Measurements from ENCODE around the gene TAF1A.
"Not testable (repeated sequence)": the region's sequence is repeated elsewhere in the genome, so short reads cannot be mapped to it uniquely, and the experiment has no call there.

TAF1A gene

GRCh38 chr1:222589462-222590302, at the start of gene TAF1A:
Gene TAF1A, minus strand, starts transcription at chr1:222589933.
- peak; percentile 76 for DNase-seq (ENCODE audit: low spot score)

DNA sequence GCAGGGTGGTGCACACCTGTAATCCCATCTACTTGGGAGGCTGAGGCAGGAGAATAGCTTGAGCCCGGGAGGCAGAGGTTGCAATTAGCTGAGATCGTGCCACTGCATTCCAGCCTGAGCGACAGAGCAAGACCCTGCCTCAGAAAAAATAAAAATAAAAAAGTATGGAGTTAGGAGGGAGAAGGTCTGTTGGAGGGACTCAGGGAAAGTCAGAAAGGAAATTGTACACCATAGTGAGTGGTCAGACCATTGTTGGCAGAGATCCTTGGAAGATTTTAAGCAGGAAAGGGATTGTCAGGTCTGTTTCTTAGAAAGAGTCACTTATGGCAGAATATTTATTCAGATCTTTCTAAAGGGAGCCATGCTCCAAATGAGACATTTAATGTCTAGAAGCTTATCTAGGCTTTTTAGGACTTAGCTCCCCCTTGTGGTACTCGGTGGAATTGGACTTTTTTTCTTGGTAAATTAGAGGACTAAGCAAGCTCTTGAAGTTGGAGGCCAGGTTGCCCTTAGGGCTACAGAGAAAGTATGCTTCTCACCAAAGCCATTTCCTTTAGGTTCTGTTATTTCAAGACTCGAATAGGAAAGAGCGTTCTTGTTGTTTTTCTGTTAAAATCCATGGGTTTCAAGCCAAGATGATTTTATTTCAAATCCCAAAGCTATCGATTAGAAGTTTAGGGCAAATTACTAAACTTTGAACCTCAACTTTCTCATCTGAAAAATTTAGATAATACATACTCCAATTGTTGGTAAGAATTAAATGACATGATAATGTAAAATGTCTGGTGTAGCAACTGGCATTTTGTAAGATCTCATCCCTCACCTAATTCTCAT, 44.7 kb upstream of the TAF1A start:
- DNase-seq (ENCODE audit: low spot score), result peak; percentile 24

DNA sequence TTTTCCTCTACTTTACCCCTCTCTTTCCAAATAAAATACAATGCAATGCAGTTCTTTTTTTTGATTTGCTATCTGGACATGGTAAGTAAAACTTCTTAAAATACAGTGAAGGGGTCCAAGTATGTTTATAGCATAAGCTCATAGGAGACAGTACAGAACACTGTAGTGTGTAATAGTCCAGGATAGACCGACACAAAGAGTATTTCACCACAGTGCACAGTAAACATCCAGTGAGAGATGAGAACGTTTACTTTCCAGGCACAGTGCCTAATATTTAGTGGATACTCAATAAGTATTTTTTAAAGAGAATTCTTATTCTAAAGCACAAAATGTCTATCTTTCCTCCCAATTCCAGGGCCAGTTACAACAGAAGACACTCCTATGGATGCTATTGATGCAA, 43.0 kb upstream of the TAF1A start:
- DNase-seq (ENCODE audit: low spot score), result no peak

DNA sequence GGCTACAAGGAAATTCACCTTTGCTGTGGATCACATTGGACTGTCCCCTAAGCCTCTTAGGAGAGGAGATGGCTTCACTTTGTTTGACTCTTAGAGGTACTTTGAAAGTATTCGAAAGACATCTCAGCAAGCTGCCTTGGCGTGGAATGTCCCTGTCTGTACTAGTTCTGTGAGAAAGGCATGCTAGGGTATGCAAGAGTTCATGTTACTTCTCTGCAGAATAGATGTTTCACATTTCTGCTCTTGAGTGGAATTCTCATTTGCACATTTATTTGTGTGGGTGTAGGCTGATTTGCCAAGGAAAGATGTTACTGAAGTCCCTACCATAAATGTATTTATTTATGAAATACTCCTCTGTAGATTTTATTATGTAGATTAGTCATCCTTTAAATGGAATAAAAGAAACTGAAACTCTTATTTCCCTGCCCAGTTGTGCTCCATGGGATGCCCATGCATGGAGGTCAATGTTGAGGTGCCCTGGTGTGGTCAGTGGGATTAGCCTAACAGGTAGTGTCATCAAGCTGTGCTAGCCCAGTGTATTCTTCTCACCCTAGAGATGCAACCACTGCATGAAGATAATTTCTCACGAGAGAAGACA, 42.0 kb upstream of the TAF1A start:
- DNase-seq (ENCODE audit: low spot score), result no peak

- no peak for DNase-seq (ENCODE audit: low spot score)
Measured at GRCh38 chr1:222629921-222630535, 40.3 kb upstream of the TAF1A start.

DNA sequence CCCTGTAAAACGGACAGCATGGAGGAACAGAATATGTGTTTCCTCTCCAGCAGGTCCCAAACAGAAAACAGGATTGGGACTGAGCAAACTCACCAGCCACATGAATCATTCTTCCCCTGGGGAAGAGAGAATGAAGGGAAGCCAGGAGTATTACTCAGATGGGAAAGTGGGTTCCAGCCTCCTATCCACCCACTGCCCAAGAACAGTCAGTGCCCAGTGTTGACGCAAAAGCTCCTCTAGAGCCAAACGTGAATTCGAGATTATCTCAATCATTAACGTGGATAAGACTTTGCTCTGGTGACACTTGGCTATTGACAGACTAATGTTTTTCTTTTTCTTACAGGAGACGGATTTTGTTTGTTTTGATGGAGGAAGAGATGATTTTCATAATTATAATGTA, 37.5 kb upstream of the TAF1A start:
- peak; percentile 24 for DNase-seq (ENCODE audit: low spot score)

GRCh38 chr1:222624214-222624613, 34.5 kb upstream of the TAF1A start:
- DNase-seq (ENCODE audit: low spot score), result no peak

DNA sequence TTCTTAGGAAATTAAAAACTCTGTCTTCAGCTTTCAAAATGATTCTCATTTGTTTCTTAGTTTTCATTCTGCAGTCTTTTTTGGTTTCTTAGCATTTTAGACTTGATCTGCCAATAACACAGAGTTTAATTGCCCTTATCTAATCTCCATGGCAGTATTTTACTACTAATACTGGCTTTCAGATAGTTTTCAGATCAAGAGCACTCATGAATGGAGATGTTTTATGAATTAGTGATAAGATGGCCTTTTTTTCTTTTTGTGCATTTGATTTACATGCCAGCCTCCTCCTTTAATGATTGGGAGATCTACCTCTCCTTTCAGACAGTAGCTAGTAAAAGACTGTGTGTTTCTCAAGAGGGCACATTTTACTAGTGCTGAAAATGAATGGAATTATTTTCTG, 33.7 kb upstream of the TAF1A start:
- no peak for DNase-seq (ENCODE audit: low spot score)

DNA sequence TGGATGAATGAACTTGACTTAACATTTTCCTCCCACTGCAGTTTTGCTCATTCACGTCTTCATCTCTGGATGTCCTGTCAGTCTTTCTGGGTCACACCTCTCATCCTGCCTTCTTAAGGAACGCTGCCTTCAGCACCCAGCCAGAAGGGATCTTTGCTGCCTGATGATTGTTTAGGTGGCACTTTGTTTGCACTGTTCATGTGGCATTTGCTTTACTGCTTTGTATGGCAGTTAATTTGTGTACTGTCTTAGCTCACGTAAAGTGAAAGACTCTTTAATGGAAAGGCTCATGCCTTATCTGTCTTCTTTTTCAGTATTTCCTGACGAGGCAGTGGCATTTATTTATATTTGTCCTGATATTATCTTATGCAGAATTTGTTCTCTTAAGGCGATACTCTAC, 33.0 kb upstream of the TAF1A start:
- no peak for DNase-seq (ENCODE audit: low spot score)

DNA sequence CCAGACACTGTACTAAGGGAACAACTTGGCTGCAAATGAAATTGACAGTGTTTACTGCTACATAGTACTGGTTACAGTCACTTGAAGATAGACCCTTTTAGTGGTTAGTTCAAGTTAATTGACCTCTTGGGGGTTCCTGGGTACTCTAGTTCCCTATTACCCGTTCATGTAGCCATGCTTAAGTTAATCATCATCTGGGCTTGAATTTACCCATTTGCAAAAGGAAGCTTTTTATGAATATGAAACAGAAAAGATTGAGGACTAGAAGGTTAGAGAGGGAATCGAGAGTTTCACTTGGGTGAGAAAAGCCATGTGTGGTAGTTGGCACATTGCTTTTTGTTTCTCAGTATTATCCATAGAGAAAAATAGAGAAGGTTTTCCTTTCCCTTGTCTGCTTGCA, 30.8 kb upstream of the TAF1A start:
- DNase-seq (ENCODE audit: low spot score), result no peak

- DNase-seq (ENCODE audit: low spot score), result peak; percentile 26
Measured at GRCh38 chr1:222618880-222619596, 29.3 kb upstream of the TAF1A start.

DNA sequence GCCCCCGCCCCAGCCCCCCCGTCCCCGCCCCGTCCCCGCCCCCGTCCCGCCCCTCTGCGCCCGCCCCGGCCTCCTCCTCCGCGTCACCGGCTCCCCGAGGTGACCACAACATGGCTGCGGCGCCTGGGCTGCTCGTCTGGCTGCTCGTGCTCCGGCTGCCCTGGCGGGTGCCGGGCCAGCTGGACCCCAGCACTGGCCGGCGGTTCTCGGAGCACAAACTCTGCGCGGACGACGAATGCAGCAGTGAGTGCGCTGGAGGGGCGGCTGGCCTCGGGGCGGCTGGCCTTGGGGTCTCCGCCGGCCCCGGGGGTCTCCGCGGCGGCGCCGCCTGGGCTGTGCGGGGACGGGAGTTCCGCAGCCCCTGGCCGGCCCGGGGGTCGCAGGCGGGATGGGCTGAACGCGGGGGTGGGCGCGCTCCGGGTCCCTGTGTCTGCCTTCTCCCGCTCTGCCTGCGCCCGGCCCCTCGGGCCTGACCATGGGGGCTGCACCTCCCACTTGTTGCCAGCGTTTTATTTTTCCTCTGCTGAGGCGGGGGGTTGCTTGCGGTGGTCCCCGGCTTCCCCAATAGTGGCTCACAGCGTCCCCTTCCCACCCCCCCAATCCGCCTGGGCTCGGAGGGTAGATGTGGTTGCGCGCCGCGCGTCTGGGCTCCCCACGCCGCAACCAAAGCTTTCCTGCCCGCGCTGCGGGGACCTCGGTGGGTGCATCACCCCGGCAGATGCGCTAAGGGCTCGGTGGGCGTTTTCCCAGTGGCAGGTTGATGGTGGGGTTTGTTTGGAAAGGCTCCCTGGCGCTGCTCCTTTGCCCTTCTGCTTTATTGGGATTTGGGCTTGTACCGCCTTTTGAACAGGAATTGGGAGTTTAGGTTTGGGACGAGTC, 28.5 kb upstream of the TAF1A start, which contains the start of gene MIA3:
TSS of gene MIA3 (plus strand) at position 97 of the 879 bp plus-strand sequence. CDS start at position 111, 14 bp downstream.
- DNase-seq (ENCODE audit: low spot score), result peak; percentile 87

DNA sequence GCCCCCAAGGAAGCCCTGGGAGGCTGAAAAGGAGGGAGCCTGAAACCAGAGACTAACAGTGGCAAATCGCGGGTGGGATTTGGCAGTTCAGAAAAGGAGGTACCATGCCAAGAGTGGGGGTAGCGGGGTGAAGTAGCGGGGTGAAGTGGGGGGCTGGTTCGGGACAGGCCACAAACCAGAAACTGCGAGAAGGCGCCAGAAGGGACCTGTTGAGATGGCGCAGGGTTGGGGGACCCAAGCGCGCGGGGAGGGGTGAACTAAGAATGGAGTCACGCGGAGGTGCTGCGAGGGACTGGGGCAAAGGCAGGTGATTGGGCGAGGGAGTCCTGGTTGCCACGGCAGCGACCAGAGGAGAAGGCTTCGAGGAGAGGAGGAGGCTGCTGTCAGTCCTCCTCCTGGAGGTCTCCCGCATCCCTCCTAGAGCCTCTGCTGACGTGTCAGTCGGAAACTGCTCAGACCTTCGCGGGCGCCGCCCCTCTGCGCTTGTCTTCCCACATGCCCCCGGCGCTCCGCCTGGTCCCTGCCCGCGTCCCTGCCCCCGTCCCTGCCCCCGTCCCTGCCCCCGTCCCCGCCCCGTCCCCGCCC, 27.7 kb upstream of the TAF1A start:
- DNase-seq (ENCODE audit: low spot score), result peak; percentile 89

DNA sequence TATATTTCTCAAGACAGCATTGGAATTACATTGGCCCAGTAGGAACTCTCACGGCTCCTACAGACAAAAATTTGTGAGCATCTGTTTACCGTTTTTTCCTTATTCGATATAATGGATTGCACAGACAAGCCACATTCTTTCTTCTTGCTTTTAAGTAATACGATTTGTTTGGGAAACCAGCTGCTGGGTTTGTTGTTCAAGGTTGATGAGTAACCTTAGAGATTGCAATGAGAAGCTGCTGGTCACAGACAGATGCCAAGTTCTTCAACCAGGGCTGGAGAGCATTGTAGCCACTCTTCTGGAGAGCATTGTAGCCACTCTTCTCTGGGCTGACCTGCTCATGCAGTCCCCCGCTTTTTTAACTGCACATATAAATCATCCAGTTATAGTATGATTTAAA, 26.8 kb upstream of the TAF1A start:
- DNase-seq (ENCODE audit: low spot score), result peak; percentile 53

DNA sequence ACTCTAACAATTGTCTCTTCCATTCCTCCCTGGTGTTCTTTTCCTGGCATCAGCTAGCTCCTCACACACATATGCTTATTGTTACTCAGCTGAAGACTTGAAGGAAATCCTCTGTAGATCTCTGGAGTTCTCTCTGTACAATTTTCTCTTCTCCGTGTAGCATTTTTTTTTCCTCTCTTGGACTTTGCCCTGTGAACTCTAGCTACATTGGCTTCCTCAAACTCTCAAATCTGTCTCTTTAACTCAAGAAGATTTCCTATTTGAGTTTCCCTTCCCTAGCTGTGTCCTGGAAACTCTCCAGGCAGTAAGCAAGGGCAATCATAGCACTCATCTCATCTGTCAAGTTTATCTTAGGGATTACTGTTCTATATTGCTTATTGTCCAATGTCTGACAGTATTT, 23.9 kb upstream of the TAF1A start:
- no peak for DNase-seq (ENCODE audit: low spot score)

GRCh38 chr1:222610728-222611127, 21.0 kb upstream of the TAF1A start:
- no peak for DNase-seq (ENCODE audit: low spot score)

DNA sequence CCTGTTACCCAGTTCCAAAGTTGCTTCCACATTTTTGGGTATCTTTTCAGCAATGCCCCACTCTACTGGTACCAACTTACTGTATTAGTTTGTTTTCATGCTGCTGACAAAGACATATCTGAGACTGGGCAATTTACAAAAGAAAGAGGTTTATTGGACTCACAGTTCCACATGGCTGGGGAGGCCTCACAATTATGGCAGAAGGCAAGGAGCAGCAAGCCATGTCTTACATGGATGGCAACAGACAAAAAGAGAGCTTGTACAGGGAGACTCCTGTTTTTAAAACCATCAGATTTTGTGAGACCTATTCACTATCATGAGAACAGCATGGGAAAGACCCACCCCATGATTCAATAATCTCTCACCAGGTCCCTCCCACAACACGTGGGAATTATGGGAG, 19.4 kb upstream of the TAF1A start:
- DNase-seq (ENCODE audit: low spot score), result not testable (repeated sequence)

GRCh38 chr1:222606757-222607156, 17.0 kb upstream of the TAF1A start:
- DNase-seq (ENCODE audit: low spot score), result no peak

DNA sequence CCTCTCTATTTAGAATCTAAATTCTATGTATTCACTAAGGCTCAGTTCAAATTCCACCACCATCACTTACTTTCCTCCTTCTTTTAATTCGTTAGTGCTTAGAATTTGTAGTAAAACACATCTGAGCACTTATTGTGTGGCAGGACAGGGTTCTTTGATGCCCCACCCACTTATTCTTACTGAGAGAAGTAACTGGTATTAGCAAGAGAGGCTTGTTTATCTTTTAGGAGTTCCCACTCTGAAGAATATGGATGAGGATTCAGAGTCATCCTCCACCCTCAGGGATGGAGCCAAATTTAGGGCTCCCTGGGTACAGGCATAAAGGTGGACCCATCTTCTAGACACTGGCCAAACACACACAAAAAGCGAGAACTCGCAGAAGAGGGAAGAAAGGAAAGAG, 11.5 kb upstream of the TAF1A start:
- DNase-seq (ENCODE audit: low spot score), result no peak

GRCh38 chr1:222600281-222600680, 10.5 kb upstream of the TAF1A start:
- no peak for DNase-seq (ENCODE audit: low spot score)
